ENCODE results near the gene MADD. TPM values are rescaled to one million over a fixed set of nuclear protein-coding genes. Genes with fewer than 3 reads are reported as not detected.

Gene MADD
- total and polyA plus RNA-seq, 3 donors from 2014 or later = 87.8 to 118 (median 103) TPM

- 91 to 93% methylated on average over 5 of the region's 5 CpGs for WGBS, 2 donors
- DNase-seq = no peak
- no peaks in the 10 kb centered on the region for H3K36me3 ChIP-seq (ENCODE audit: low read depth, missing control alignments)
Observed at GRCh38 chr11:47236482-47236881, 33.5 kb upstream of the MADD start.

DNA sequence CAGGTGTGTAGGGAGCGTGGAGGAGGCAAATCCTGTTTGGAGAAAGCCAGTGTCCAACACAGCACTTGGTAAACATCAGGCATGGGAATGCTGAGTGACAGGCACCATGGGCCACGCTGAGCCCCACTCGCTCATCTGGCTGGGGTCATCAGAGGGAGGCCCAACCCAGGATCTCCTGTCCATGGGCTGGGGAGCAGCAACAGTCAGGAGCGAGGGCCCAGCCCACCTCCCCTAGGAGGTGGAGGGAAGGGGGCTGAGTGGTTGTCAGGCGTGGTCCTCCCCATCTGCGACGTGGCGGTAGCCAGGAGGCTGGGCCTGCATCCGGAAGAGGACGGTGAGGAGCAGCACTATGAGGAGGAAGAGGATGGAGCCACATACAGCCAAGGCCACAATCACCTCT is 30.1 kb upstream of the MADD start:
- H3K27me3 ChIP-seq = no peaks in the 10 kb centered on the region
- H3K27ac ChIP-seq = no peak overlapping the region
- 89 to 96% methylated on average over 9 to 10 of the region's 10 CpGs for WGBS, 2 donors
- TF ChIP-seq, protein P1, sequence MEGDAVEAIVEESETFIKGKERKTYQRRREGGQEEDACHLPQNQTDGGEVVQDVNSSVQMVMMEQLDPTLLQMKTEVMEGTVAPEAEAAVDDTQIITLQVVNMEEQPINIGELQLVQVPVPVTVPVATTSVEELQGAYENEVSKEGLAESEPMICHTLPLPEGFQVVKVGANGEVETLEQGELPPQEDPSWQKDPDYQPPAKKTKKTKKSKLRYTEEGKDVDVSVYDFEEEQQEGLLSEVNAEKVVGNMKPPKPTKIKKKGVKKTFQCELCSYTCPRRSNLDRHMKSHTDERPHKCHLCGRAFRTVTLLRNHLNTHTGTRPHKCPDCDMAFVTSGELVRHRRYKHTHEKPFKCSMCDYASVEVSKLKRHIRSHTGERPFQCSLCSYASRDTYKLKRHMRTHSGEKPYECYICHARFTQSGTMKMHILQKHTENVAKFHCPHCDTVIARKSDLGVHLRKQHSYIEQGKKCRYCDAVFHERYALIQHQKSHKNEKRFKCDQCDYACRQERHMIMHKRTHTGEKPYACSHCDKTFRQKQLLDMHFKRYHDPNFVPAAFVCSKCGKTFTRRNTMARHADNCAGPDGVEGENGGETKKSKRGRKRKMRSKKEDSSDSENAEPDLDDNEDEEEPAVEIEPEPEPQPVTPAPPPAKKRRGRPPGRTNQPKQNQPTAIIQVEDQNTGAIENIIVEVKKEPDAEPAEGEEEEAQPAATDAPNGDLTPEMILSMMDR (IDR thresholded peaks at IDR 0.05) = no peak
- TF ChIP-seq POLR2A (IDR thresholded peaks at IDR 0.05) = no peak
- H3K9me3 ChIP-seq = no peaks in the 10 kb centered on the region
- H3K4me1 ChIP-seq = no peaks in the 10 kb centered on the region
- DNase-seq = no peak
- H3K36me3 ChIP-seq (ENCODE audit: low read depth, missing control alignments) = no peaks in the 10 kb centered on the region
- intact Hi-C loops (cut with DNase I; ENCODE audit: low total_unique reads) = no loop called here
- H3K4me3 ChIP-seq = no peak overlapping the region

More at GRCh38 chr11:47236482-47236881, 33.5 kb upstream of the MADD start:
- Histone ChIP-seq H3K9me3 (no peaks in the 10 kb centered on the region), H3K4me1 (no peaks in the 10 kb centered on the region), H3K27ac (no peak overlapping the region), H3K4me3 (no peak overlapping the region), H3K27me3 (no peaks in the 10 kb centered on the region)
- intact Hi-C loops (cut with DNase I; ENCODE audit: low total_unique reads) = no loop called here
- TF ChIP-seq, protein P1 (IDR thresholded peaks at IDR 0.05) = no peak
- TF ChIP-seq POLR2A (IDR thresholded peaks at IDR 0.05) = no peak

- Histone ChIP-seq H3K9me3 (no peaks in the 10 kb centered on the region), H3K36me3 (ENCODE audit: low read depth, missing control alignments) (no peaks in the 10 kb centered on the region), H3K4me1 (peaks cover under 1% of the 10 kb centered on the region), H3K27ac (no peak overlapping the region), H3K27me3 (no peaks in the 10 kb centered on the region), H3K4me3 (no peak overlapping the region)
- intact Hi-C loops (cut with DNase I; ENCODE audit: low total_unique reads) = no loop called here
- no peak for TF ChIP-seq POLR2A (IDR thresholded peaks at IDR 0.05)
- TF ChIP-seq, protein P1 (IDR thresholded peaks at IDR 0.05) = no peak
- 86 to 96% methylated on average over 3 of the region's 3 CpGs for WGBS, 2 donors
- no peak for DNase-seq
Observed at GRCh38 chr11:47241841-47242301, 28.1 kb upstream of the MADD start.

DNA sequence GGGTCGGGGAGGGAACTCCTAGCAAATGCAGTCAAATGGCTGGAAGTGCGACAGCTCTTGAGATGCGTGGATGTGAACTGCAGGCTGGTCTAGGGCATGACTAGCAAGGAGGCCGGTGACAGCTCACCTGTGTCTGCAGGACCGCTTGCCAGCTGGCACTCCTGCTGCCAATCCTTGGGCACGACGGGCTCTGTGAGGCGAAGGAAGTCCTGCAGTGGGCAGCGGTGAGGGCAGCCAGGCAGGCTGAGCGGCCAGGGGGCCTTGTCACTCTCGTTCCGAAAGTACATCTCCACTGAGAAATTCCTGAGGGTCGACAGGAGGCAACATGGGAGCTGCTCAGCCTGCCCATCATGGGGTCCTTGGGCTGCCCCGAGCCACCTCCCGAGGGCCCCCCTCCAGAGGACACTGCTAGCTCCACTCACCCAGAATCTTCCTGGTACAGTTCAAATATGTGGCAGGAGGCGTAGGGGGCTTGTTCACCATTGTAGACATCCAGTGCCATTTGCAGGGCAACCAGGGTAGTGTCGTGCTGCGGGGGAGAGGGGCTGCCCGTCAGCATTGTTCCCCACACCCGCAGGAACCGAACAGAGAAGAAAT is 27.2 kb upstream of the MADD start:
- WGBS, 2 donors = 91 to 94% methylated on average over 12 to 21 of the region's 21 CpGs
- H3K27me3 ChIP-seq = no peaks in the 10 kb centered on the region
- H3K9me3 ChIP-seq = no peaks in the 10 kb centered on the region
- intact Hi-C loops (cut with DNase I; ENCODE audit: low total_unique reads) = no loop called here
- peaks cover 8% of the 10 kb centered on the region for H3K4me1 ChIP-seq
- H3K36me3 ChIP-seq (ENCODE audit: low read depth, missing control alignments) = no peaks in the 10 kb centered on the region
- H3K27ac ChIP-seq = no peak overlapping the region
- no peak overlapping the region for H3K4me3 ChIP-seq
- DNase-seq = no peak
- TF ChIP-seq, protein P1 (IDR thresholded peaks at IDR 0.05) = no peak
- TF ChIP-seq POLR2A (IDR thresholded peaks at IDR 0.05) = no peak

- DNase-seq = no peak
- Histone ChIP-seq H3K9me3 (no peaks in the 10 kb centered on the region), H3K27ac (no peak overlapping the region), H3K4me3 (no peak overlapping the region), H3K27me3 (no peaks in the 10 kb centered on the region), H3K36me3 (ENCODE audit: low read depth, missing control alignments) (no peaks in the 10 kb centered on the region), H3K4me1 (peaks cover 12% of the 10 kb centered on the region)
- WGBS, 2 donors = 75 to 89% methylated on average over 4 of the region's 4 CpGs
- intact Hi-C loops (cut with DNase I; ENCODE audit: low total_unique reads) = no loop called here
- TF ChIP-seq POLR2A (IDR thresholded peaks at IDR 0.05) = no peak
- TF ChIP-seq, protein P1 (IDR thresholded peaks at IDR 0.05) = no peak
Observed at GRCh38 chr11:47243454-47243853, 26.5 kb upstream of the MADD start.
